Urinary bladder (tissue), 4 donors: ENCODE data around the gene SEMA3B. TPM values are rescaled to one million over a fixed set of nuclear protein-coding genes. Genes with fewer than 3 reads are reported as not detected.
"Not testable (repeated sequence)": the region's sequence is repeated elsewhere in the genome, so short reads cannot be mapped to it uniquely, and the experiment has no call there.

Experiments used
- DNase-seq: peaks from one replicate; pipeline ENCODE4 v3.0.0-alpha.2; 2015; ENCODE audit errors: extremely low spot score
- H3K27ac ChIP-seq: one replicate; pipeline ENCODE4 v1.5.1; 2013; ENCODE audit warnings: low read depth, mild to moderate bottlenecking, moderate library complexity
- H3K36me3 ChIP-seq: one replicate; pipeline ENCODE4 v1.6.1; 2013; ENCODE audit warnings: mild to moderate bottlenecking, moderate library complexity; ENCODE audit not compliant: insufficient read depth
- H3K4me1 ChIP-seq: one replicate; pipeline ENCODE4 v1.6.1; 2013; ENCODE audit warnings: mild to moderate bottlenecking, moderate library complexity; ENCODE audit not compliant: insufficient read depth
- H3K4me3 ChIP-seq: one replicate; pipeline ENCODE4 v1.5.1; 2013; ENCODE audit warnings: low read depth, low read length
- WGBS: extraction: QIAGEN DNeasy Blood & Tissue Kit; methylation state at CpG from one replicate; pipeline ENCODE4 v1.1.7; 2013; 5-methylcytosine and 5-hydroxymethylcytosine counted together
- polyA plus RNA-seq: library from polyadenylated mRNA; stranded (reverse); fragments of 200-250 nt; gene quantifications from one replicate; pipeline ENCODE4 v1.2.3, GENCODE V29; 2013
- total RNA-seq: library from RNA; depleted of rRNA; stranded (reverse); fragments of >200 nt; gene quantifications from one replicate; pipeline ENCODE4 v1.2.3, GENCODE V29; 2014
- donor health status: healthy with polysubstance abuse.
- donor health status: healthy.

Gene SEMA3B
- total and polyA plus RNA-seq, 2 donors = 35.5 to 63.4 TPM

DNA sequence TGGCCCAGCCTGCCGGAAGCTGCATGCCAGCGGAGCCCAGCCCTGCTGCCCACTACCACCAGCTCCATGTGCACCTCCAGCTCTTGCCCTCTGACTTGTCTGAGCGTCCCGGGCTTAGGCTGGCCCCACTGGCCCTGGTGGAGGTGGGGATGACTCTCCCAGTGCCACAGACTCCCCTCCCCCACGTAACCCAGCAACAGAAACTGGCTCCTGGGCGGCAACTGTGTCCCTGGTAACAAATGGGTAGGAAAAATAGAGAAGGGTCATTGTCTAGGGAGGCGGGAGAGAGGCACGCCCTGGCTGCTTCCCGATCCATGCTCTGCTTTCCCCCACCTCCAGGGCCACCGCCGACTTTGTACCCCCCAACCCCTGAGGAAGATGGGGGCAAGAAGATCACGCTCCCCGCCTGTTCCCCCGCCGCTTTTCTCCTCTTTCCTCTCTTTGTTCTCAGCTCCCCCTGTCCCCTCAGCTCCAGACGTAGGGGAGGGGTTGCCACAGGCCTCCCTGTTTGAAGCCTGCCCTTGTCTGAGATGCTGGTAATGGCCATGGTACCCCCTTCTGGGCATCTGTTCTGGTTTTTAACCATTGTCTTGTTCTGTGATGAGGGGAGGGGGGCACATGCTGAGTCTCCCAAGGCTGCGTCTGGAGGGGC is 10.8 kb upstream of the SEMA3B start:
- WGBS = 84% methylated on average over 17 of the region's 17 CpGs
- DNase-seq = no peak
- Histone ChIP-seq H3K4me1 (no peaks in the 10 kb centered on the region), H3K36me3 (no peaks in the 10 kb centered on the region), H3K27ac (no peak overlapping the region), H3K4me3 (no peak overlapping the region)

DNA sequence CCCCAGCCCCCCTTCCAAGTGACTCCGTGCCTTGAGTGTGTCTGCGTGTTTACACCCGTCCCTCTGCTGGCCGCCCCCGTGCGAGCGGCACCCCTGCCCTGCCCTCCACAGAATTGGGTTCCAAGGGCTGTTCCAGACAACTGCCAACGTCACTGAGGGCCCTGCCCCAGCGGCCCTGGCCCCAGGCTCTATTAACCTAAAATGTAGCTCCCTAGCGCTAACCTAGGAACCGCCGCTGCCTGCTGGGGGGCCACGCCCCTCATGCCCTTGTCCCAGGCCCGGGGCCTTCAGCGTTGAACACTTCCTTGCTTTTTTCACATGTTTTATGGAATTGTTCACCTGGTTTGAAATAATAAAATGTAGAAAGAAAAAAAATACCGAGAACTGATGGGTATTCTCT is 10.0 kb upstream of the SEMA3B start:
- DNase-seq = no peak
- WGBS = 75% methylated on average over 16 of the region's 16 CpGs
- Histone ChIP-seq H3K27ac (no peak overlapping the region), H3K36me3 (no peaks in the 10 kb centered on the region), H3K4me3 (no peak overlapping the region), H3K4me1 (no peaks in the 10 kb centered on the region)

DNA sequence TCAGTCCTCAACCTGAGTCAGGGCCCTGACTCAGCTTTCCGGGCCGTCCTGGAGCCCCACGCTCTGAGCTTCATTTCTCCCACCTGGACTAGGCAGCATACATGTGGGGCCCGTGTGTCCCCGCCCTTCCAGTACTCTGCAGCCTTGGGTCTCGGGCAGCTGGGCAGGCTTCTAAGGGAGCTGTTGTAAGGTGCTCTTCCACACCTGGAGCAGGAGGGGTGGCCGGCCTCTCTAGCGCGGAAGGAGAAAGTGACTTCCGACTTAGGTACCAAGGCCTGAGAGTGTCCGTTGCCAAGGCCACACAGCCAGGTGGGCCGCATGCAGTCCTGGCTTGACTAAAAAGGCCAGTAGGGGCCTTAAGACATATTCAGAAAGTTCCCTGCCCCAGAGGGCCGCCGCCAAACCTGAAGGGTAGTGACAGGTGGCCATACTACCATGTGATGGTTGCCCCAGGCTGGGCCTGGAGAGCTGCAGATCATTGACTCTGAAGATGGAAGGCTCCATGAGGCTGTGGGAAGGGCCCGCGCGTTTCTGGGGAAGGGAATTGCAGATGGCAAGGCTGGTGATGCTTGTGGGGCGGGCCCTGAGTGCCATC is 9.4 kb upstream of the SEMA3B start:
- Histone ChIP-seq H3K4me3 (no peak overlapping the region), H3K36me3 (no peaks in the 10 kb centered on the region), H3K27ac (peak overlapping the region; percentile 60), H3K4me1 (no peaks in the 10 kb centered on the region)
- no peak for DNase-seq
- 57% methylated on average over 18 of the region's 18 CpGs for WGBS

- Histone ChIP-seq H3K4me1 (no peaks in the 10 kb centered on the region), H3K27ac (peak overlapping the region; percentile 96), H3K36me3 (no peaks in the 10 kb centered on the region), H3K4me3 (peak overlapping the region; percentile 54)
- DNase-seq = no peak
- WGBS = 1% methylated on average over 70 of the region's 70 CpGs
Measured at GRCh38 chr3:50260027-50260941, 8.7 kb upstream of the SEMA3B start.

DNA sequence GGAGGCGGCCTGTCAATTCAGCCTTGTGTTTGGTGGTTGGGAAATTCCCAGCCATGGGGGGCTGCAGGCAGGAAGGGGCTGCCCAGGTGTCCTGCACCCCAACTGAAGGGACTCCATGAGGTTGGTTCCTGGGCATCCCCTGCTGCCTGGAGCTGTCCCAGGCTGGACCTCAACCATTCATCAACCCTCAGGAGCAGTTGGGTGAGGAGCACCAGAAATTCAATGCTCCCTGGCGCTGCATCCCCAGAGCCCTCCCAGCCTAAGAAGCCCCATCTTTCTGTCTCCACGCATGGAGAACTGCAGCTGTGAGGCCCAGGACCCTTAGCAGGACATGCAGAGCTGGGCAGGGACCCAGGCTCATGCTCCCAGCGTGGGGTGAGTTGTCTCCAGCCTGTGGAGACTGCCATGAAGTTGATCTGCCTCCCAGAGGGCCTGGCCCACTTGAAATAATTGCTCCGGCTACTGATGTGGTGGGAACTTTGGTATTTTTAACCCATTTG is 8.0 kb upstream of the SEMA3B start:
- peaks cover 2% of the 10 kb centered on the region for H3K4me1 ChIP-seq

GRCh38 chr3:50261505-50261904 is 7.4 kb upstream of the SEMA3B start:
- Histone ChIP-seq H3K27ac (no peak overlapping the region), H3K4me1 (peaks cover 2% of the 10 kb centered on the region), H3K36me3 (no peaks in the 10 kb centered on the region), H3K4me3 (no peak overlapping the region)
- 42% methylated on average over 2 of the region's 2 CpGs for WGBS
- DNase-seq = no peak

More for the DNA sequence above, 8.0 kb upstream of the SEMA3B start:
- no peaks in the 10 kb centered on the region for H3K36me3 ChIP-seq
- WGBS = 56% methylated on average over 5 of the region's 5 CpGs
- no peak overlapping the region for H3K4me3 ChIP-seq
- no peak for DNase-seq
- peak overlapping the region; percentile 96 for H3K27ac ChIP-seq

GRCh38 chr3:50262200-50262599 is 6.7 kb upstream of the SEMA3B start:
- 97% methylated on average over 4 of the region's 4 CpGs for WGBS
- not testable (repeated sequence) for H3K4me3 ChIP-seq, H3K27ac ChIP-seq, H3K36me3 ChIP-seq, DNase-seq, H3K4me1 ChIP-seq

DNA sequence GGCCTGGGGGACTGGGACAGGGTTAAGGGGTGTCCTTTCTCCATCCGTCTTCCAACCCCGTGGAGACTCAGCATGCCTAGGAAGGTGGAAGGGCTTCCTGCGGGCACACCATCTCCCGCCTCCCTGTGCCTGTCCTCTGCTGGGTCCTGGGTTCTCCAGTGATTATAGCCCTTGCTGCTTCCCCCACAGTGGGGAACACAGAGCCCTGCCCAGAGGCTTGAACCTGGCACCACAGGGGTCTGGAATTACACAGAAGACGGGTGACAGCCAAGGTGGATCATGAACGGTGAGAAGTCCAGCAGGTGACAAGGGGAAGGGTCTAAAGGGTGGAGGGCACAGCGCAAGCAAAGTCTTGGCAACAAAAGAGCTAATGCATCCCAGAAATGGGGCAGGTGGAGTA is 6.2 kb upstream of the SEMA3B start:
- Histone ChIP-seq H3K4me1 (peaks cover 2% of the 10 kb centered on the region), H3K4me3 (no peak overlapping the region), H3K27ac (no peak overlapping the region), H3K36me3 (no peaks in the 10 kb centered on the region)
- WGBS = 86% methylated on average over 7 of the region's 7 CpGs
- no peak for DNase-seq

DNA sequence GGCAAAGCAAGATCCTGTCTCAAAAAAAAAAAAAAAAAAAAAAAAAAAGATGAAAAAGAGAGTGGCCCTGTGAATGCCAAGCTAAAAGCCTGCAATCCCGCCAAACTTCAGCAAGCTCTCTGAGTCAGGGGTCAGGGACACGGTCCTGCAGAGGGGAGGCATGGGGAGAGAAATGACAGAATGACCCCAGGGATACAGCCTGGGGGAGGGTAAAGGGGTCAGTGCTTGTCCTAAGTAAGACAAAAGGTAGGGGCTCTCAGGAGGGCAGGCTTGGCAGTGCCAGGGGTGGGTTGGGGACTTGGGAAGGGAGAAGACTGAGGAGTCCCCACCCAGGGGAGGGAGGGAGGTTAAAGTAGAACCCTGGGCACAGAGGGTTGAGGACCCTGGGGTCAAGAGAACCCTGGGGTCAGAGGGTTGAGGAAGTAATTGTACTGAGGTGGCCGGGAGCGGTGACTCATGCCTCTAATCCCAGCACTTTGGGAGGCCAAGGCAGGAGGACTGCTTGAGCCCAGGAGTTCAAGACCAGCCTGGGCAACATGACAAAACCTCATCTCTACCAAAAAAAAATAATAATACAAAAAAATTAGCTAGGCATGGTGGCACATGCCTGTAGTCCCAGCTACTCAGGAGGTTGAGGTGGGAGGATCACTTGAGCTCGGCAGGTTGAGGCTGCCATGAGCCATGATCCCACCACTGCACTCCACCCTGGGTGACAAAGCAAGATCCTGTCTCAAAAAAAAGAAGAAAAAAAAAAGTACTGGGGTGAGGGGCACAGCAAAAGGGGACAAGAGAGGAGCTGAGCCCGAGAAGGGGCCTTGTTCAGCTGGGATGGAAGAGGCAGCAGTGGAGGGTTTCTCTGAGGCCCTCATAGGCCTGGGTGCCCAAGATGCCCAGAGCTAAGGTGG is 5.2 kb upstream of the SEMA3B start:
- peaks cover 2% of the 10 kb centered on the region for H3K4me1 ChIP-seq
- WGBS = 51% methylated on average over 6 of the region's 6 CpGs
- DNase-seq = no peak
- H3K27ac ChIP-seq = peak overlapping the region; percentile 35
- H3K4me3 ChIP-seq = no peak overlapping the region
- H3K36me3 ChIP-seq = no peaks in the 10 kb centered on the region

DNA sequence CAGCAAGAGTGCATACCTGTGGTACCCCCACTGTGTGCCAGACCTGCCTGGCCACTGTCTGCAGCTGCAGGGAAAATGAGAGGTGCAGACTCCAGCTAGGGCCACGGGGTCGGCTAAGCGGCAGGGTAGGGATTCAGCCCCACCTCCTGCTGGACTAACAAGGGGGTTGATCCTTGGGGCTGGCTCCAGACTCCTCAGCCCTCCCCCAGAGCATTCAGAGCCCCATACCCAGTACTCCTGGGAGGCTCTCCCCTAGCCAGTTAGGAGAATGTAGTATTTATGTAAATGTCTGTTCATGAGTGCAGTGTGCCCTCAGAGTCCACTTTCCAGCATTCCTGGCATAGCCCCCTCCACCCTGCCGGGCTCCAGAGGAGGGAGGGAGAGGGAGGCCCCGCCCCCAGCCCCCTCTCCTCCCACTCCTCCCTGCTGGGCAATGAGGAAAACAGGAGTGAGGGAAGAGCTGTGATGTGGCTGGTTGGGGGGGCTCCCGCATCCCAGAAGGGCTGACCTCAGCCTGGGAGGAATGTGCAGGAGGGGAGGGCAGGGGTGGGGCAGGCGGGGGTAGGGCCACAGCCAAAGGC is 4.5 kb upstream of the SEMA3B start:
- WGBS = 10% methylated on average over 7 of the region's 7 CpGs
- H3K27ac ChIP-seq = peak overlapping the region; percentile 35
- no peaks in the 10 kb centered on the region for H3K36me3 ChIP-seq
- H3K4me3 ChIP-seq = no peak overlapping the region
- peak; percentile 85 for DNase-seq
- H3K4me1 ChIP-seq = peaks cover 5% of the 10 kb centered on the region

- Histone ChIP-seq H3K36me3 (no peaks in the 10 kb centered on the region), H3K4me1 (peaks cover 5% of the 10 kb centered on the region), H3K27ac (peak overlapping the region; percentile 78), H3K4me3 (no peak overlapping the region)
- 59% methylated on average over 7 of the region's 7 CpGs for WGBS
- DNase-seq = no peak
Measured at GRCh38 chr3:50264964-50265485, 3.9 kb upstream of the SEMA3B start.

GRCh38 chr3:50265571-50265970 is 3.4 kb upstream of the SEMA3B start:
- 58% methylated on average over 1 of the region's 1 CpG for WGBS
- Histone ChIP-seq H3K36me3 (no peaks in the 10 kb centered on the region), H3K27ac (no peak overlapping the region), H3K4me1 (peaks cover 5% of the 10 kb centered on the region), H3K4me3 (no peak overlapping the region)
- no peak for DNase-seq
